GM19438 (cell line): ENCODE data around the gene WLS.

Experiments used
- ATAC-seq: cut with Tn5 transposase; IDR thresholded peaks from one replicate; pipeline ENCODE4 v1.9.1; 2021; ENCODE audit warnings: low read depth; ENCODE audit not compliant: unreplicated experiment

Gene WLS

DNA sequence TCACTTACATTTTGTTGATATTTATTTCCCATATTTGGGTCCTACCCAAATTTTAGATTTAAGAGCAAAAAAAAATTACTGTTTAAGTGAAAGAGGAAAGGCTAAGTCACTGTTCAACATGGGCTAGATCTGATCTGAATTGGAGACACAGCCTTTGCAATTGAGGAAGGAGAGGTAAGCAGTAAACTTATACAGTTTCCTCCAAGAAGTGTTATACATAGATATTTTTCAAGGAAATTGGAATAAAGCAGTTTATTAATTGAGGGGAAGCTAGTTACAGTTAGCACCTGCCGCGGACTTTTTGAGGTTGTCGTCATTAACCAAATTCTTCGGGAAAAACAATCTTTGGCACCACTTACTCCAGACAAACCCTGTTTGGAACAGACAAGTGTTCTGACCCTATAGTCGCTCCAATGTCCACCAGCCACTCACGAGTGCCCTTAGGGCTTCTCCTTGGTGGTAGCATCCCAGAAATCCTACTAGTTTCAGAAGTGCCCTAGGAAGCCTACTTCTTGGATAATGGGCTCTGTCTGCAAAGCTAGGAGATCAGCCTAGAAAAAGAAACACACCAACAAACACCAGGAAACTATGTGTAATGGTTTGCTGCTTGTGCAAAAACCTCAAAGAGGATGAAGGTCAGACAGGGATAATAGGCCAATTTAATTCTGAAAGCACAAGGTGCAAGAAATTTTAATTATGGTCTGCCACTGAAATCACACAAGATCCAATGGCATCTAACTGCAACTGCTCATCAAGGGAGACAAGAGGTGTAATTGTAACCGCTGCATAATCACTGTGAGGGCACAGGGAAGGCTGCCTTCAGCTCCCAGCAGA, 2.5 kb downstream of the WLS start:
- ATAC-seq, result no peak

GRCh38 chr1:68228851-68229250, 3.5 kb downstream of the WLS start:
- no peak for ATAC-seq

GRCh38 chr1:68227598-68227997, 4.7 kb downstream of the WLS start:
- no peak for ATAC-seq

GRCh38 chr1:68225781-68226180, 6.5 kb downstream of the WLS start:
- ATAC-seq, result no peak

- no peak for ATAC-seq
These were observed 8.6 kb downstream of the WLS start for GRCh38 chr1:68223687-68224086.

- no peak for ATAC-seq
These were observed 10.3 kb downstream of the WLS start for GRCh38 chr1:68221980-68222373.

GRCh38 chr1:68221001-68221979, 11.0 kb downstream of the WLS start:
- ATAC-seq, result no peak

- ATAC-seq, result no peak
These were observed 11.9 kb downstream of the WLS start for GRCh38 chr1:68220420-68220819.

DNA sequence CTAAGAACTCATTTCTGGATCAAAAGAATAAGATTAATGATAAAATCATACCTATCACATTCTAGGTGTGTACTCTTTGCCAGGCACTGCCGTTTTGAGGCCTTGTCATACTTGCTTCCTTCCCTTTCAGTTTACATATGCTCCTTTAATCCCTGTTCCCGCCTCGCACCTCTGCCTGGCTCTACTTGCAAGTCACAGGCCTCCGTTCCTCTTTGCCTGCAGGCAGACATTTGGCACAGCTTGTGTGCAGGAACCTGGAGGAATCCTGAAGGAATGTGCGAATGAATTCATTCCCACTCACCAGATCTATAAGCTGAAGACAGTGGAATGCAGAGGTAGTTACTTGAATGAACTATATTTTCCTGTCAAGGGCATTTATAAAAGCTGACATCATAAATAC, 13.8 kb downstream of the WLS start:
- ATAC-seq, result no peak

- ATAC-seq, result no peak
These were observed 14.7 kb downstream of the WLS start for GRCh38 chr1:68217618-68218017.

GRCh38 chr1:68217060-68217554, 15.2 kb downstream of the WLS start:
- no peak for ATAC-seq

GRCh38 chr1:68216089-68216772, 16.1 kb downstream of the WLS start:
- ATAC-seq, result no peak

DNA sequence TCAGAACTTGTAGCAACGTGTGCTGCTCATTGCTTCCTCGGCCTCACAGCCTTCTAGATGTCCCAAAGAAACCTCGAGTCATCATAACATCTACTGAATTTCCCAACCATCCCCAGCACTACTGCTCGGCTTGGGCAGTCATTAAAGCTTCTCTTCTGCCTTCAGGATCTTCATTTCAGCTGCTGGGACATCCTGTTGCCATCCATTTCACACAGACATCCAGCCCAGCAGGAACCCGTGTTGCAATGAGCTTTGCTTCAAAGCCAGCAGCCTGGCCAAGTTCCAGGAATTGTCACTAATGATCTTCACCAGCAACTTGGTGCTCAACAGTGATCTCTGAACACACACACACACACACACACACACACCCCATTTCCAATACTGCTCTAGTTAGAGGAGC, 18.5 kb downstream of the WLS start:
- no peak for ATAC-seq

- no peak for ATAC-seq
These were observed 20.5 kb downstream of the WLS start for GRCh38 chr1:68211761-68212380.

GRCh38 chr1:68210829-68211228, 21.5 kb downstream of the WLS start:
- no peak for ATAC-seq

- ATAC-seq, result no peak
These were observed 22.3 kb downstream of the WLS start for GRCh38 chr1:68210027-68210426.

DNA sequence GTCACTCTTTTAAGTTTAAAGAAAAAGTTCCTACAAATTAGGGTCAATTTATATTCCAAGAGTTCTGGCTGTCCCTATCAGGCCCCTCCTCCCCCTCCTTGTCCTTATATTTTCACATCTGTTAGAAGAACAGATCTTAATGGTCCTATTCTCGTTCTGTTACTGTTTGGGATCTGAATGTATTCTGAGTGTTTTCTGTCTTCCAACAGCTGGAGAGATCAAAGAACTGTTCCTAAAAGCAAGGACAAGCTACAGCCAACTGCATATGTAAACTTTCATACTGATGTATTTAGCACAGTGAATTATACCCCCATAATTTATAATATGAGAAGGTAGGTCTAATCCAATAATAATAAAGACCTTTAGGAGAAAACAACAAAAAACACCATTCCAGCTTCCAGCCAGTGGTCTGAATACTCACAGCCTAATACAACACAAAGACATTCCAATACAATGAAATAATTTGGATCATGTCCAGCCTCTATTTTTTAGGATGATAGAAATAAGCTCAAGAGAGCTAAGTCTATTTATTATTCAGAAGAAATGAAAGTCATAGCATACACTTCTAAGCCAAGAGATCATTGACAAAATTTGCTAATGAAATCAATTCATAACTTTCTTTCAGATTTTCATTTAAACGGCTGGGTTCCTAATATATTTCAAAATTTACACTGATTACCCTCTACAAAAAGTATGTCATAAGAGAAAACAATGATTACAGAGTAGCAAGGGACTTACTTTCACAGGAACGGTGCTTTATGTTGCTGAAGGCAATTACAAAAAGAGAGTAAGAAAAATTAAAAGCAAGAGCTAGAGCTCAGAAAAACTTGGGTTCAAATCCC, 25.3 kb downstream of the WLS start:
- ATAC-seq, result no peak

- ATAC-seq, result no peak
These were observed 26.4 kb downstream of the WLS start for GRCh38 chr1:68205794-68206358.

DNA sequence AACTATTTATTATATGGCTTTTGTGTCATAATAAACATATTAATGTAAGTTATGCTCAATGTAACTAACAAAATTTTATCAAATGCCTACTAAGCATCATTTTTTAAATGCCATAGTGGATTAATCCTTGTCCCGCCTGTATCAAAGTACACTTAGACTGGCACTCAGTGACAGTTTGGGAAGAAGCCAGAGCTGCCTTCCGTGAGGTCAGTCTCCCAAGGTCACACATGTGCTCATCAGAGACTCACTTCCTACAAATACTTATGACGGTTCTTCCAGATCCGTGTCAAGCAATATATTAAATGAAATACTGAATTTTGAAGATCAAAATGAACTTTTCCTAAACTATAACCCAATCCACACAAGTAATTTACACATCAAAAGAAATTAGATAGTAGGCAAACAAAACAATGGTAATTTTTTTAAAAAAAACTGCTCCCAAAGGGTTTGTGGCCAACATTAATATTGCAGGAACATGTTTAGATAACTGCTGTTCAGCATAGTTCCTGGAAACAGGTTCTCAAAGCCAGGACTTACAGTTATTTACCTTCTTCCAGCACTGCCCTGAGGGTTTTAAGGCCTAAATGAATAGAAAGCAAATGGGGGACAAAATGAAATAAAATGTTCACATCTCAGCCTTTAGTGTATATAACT, 27.2 kb downstream of the WLS start:
- ATAC-seq, result no peak
